Femur (tissue), 1 donor: Measurements from ENCODE around the gene HCCS.

Experiments
- DNase-seq: peaks from one replicate; pipeline ENCODE4 v3.0.0-alpha.2; 2017

Gene HCCS

DNA sequence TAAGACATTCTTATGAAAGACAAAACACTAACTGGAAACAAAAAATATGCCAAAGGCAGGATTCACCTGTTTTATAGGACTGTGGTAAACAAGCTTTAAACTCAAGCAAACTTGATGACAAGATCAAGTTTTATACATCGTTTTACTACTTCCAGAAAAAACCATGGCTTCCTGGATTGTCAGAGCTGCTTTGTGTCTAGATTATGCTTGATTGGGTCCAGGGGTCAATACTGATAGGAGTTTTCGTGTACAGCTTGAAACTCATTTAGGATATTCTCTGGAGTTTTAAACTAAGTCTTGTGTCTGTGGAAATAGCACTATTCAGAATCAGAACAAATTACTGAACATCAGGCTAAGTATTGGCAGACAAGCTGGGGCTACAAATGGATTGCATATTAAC lies 13.0 kb downstream of the HCCS start:
- DNase-seq, result no peak

DNA sequence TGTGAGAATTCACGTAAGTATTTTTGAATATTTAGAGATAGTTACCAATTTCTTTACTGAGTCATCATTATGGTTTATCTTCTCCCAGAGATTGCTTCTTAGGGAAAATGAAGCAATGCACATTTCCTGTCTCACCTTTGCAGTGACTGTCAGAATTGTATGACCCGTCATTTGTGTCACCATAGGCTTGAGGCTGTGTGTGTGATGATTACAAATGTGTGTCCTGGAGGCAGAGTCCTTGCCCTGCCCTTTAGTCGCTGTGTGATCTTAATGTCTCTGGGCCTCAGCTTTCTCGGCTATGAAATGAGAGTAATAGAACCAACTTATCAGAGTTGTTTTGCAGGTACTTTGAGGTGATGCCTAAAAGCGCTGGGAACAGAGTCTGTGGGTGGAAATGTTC lies 13.9 kb downstream of the HCCS start:
- DNase-seq, result no peak

DNA sequence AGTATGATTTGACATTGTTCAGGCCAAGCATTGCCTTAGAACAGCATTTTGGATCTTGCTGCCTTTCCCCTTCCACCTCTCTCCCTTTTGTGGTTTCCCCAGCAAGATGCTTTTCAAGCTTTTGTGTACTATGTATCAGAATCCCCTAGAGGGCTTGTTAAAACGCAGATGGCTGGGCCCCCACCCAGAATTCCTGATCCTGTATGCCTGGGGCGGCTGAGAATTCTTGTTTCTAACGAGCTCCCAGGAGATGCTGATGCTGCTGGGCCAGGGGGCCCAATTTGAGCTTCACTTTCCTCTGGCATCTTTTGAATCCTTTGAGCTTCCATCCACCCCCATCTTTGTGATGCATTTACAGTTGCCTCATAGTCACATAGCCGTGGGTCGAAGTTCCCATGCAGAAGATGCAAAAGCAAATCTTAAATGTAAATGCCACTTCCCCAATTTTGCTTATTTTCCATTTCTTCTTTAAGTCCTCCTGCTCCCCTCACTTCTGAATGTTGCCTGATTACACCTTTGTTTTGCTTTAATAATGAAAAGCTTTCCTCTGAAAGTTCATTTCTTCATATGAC lies 18.5 kb downstream of the HCCS start:
- DNase-seq, result no peak

DNA sequence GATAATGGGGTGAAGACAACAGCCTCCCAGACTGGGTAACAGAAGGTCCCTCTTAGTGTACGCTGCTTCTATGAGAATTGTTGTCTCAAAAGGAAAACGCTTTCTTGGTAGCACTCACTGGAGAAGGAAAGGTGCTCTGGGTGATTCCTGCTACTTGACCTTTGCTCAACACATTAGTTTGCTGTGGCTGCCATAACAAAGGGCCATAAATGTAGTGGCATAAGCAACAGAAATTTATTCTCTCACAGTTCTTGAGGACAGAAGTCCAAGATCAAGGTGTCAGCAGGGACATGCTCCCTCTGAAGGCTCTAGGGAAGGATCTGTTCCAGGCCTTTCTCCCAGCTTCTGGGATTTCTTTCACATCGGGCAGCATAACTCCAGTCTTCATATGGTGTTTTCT lies 19.0 kb downstream of the HCCS start:
- no peak for DNase-seq

DNA sequence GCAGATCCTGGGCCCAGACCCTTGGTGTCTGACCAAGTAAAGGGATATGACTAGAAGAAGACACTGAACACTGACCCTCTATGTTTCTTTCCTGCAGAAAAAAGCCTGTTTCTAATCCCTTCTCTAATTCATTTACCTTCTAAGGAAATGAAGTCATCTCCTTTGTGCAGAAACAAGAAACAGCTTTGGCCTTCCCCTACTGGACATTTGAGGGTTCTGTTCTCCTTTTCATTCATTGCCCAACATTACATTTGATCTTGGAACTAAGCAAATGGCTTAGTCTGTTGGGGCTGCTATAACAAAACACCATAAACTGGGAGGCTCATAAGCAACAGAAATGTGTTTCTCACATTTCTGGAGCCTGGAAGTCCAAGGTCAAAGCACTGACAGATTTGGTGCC lies 20.0 kb downstream of the HCCS start:
- DNase-seq, result no peak

DNA sequence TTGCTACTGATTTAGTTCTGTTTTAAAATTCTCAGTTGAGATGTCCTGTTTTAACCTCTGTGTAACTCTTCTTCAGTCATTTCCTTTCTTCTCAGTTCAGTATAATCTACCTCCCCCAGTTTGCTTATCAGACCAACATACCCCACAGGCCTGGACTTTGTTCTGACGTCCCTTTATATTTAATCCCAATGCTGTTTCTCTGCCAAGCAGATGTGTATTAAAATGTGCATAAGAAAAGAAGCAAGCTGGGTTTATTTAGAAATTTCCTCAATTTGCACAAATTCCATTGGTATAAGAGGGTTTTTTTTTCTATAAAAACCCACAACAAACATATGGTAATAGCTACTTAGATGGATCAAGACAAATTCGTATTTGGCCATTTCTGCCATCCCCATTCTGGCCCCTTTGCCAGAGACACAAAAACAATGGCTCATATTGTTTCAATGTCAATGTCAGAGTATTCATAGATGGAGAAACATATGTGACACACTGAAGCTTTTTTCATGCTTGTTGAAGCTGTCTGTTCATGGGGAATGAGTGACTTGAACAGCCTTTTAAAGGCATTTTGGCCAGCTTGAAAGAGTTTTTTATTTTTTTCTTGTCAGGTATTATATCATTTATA lies 24.5 kb downstream of the HCCS start:
- DNase-seq, result no peak

DNA sequence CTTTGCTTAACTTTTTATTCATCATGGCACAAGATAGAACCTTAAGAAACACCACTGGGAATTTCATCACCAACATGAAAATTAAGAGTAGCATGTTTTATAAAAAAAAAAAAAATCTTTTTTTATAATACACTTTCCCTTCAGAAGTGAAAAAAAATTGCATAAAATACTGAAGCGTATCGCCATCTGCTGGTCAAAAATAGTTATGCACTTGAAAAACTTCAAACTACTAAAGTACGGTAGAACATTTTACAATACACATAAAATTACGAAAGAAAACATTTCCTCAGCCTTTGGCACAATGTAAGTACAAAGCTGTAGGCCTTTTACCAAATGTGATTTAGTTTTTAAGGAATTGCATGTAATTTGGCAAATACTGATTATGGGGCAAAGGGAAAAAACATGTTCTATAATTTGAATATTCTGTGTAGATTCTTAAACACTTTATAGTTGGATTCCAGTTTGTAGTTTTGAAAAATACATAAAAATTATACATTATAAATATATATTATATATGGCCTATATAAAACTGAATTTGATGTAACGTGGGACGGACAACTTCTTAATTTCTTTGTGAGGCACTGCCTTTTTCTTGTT lies 26.5 kb downstream of the HCCS start:
- DNase-seq, result no peak

DNA sequence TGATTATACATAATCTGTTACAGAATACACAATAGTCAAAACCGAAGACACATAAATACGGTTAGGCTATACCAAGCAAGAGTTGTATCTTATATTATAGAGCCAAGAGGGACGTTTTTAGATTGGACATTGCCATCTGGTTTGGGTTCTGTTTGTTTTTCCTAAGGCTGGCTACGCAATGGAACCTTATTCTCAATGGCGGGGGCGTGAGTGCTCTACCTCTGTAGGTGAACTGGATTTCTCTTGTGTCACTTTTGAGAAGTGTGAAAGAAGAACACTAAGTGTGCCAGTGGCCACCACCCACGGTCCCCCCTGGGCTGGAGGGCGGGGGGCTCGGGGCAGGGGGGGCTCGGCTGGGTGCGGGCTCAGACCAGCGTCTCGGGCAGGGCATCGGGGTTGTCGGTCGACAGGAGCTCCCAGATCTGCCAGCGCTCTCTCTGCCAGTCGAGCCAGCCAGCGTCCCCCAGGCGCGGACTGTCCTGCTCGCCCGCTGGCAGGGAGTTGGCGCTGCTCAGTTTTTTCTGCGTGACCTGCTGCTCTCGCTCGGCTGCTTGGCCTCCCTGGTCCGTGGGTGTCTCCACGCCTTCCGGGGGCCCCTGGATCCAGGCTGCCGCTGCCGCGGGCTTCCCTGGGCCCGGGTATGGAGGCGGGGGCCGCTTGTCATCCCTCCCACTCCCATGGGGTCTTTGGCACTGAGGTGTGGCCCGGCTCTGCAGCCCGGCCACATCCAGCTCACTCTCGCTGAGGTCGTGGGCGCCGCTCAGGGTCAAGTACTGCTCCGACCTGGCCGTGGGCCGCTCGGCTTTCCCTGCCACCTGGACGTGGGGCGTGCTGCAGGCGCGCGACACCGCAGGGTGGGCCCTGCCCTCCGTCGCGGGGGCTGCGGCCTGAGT lies 27.6 kb downstream of the HCCS start:
- DNase-seq, result no peak

DNA sequence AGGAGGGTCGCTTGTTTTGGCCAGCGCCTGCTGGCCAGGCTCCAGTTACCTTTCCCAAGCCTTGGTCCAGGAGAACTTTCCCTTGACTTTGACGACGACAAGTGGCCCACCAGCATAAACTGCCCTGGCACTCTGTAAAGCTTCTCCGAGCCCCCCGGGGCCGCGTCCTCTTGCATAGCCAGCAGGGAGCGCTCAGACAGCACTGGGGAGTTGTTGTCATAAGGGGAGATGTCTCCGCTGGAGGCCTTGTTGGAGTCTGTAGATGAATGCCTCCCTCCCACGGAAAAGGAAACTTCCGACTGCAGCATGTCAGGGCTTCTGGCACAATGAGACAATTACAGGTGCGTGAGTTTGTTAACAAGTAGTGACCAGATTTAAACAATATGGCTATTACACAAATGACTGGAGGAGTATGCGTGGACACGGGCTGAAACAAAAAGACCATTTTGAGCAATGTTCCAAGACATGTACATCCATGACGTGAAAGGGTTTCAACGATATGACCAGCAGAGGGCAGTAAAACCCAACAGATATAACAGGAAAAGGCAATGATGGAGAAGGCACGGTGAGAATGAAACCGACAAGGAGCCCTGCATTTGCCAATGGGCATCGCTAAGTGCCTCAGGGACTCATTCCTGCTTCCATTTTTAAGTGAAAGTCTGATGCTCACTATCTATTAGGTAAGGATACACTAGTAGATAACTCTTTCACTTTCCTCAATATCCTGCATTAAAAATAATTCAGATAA lies 33.0 kb downstream of the HCCS start:
- peak; percentile 59 for DNase-seq

DNA sequence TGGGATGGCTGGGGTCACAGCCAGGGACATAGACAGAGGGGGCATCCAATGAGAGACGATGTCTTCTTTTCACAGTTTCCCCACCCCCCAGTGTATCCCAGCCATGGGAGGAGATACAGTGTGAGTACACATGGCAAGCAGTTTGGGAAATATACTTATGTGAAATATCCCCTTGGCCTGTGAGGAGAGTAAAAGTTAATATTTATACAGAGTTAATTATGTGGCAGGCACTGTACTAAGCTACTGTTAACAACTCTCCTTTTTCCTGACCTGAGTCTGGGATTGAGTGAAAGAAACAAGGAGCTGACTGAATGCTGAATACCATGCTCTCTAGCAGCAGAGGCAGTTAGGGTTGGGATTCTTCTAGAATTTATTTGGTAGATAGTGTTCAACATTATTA lies 35.3 kb downstream of the HCCS start:
- no peak for DNase-seq

DNA sequence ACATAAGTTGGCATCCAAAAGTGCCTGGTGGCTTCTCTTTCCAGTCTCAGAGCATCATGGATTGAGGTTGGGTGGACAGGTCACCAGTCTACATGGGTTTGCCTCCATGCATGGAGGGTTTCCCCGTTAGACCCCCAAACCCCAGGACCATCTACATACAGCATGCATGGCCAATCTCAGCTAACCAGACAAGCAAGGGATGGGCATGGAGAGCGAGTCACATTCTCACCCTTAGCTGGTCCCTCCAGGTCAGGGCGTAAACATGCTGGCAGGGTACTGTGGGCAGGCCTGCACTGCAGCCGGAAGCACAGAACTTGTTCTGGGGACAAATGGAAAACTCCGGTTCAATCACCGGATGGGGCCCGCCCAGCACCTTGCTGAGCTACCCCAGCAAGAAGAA lies 37.3 kb downstream of the HCCS start:
- no peak for DNase-seq

DNA sequence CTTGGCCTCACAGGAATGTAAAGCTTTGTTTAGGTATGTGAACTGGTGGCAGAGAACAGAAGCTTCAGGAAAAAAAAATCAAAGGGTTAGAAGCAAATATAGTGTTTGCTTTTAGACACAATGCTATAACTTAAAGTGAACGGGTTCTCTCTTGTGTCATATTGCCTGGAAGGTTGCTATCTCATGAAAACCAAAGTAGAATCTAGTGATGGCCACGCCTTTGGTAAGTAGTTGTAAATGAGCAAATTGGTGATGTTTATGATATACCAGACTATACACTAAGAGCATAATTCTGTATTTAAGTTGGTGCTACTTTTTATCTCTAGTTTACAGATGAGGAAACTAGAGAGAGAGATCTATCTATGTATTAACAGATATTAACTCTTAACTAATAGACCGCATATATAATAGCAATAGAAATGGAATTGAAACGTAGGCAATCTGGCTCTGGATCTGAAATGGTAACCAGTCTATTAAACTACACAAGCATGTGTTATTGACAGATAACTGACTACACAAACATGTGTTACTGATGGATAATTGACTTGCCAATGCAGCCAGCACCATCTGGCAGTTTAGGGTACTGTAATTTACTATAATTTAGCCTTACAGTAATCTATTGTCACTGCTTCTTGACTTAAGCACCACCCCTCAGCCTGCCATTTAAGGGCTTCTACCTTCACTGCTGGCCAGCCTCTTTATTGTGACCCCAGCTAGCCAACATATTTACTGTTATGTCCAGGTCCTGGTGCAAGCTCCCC lies 40.8 kb downstream of the HCCS start:
- DNase-seq, result no peak

DNA sequence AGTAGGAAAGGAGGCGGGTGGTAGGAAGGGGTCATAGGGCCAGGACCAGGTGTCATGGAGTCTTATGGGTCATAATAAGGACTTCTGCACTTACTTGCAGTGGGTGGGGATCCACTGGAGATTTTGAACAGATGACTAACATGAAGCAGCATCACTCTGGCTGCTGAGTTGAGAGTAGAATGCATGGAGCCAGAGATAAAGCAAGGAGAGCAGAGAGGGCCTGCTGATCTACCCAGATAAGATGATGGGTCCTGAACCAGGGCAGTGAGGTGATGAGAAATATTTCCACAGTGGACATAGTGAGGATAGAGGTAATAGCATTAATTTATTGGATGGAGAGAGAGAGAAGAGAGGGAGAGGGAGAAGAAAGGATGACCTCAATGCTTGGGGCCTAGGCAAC lies 48.0 kb downstream of the HCCS start:
- DNase-seq, result no peak

DNA sequence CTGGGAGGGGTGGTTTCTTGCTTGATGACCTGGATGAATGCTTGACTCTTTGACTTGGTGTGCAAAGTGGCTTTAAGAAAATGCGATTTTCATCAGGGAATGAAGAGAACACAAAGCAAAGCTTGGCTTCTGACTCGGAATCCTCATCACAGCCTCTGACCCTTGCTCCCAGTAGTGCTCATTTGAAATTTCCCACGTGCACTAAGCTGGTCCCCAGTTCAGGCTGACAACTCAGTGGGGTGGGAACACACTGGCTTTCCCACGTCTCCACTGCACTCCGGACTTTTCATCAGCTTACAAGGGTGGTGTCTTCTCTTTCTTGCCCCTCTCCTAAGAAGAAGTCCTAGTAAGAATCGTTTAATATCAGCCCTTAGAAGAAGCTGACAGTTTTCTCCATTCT lies 53.3 kb downstream of the HCCS start:
- DNase-seq, result no peak

DNA sequence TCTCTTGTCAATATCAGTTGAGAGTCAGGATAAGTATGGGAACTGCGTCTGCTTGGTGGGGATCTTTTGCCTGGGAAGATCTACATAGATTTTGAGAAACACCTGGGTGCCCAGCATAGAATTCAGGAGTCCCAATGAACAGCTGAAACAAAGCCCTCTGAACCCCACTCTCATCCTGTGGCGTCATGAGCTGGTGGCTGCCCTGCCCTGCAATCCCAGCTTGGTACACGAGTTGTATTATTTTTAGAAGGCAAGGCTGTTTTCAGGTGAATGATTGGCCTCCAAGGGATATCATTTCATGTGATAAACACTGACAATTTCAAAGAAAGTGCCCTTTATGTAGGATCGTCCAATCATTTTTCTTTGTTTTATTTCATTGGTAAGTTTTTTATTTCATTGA lies 60.8 kb downstream of the HCCS start:
- DNase-seq, result no peak

DNA sequence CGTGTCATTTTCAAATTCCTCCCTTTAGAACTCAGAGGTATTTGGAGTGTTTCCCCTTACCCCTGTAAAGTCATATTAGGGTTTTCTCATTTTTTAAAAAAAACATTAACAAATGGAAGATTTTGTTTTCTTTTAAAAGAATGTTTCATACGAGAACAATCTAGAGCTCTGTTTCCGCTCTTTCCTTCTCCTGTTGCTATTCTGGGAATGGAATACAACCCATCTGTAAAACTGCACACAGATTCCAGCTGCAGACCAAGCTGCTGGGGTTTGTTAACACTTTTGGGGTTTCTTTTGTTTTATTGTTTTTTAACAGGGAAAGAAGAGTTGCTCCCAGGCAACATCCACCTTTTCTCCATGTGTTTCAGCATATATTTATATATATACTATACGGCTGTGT lies 61.3 kb downstream of the HCCS start:
- DNase-seq, result no peak
